Measurements from ENCODE around the gene CYP4F11. TPM values are rescaled to one million over a fixed set of nuclear protein-coding genes. Genes with fewer than 3 reads are reported as not detected.
A peak's percentile ranks its signal among the peaks of the same experiment; 100 is the strongest.
"Not testable (repeated sequence)": the region's sequence is repeated elsewhere in the genome, so short reads cannot be mapped to it uniquely, and the experiment has no call there.

The CYP4F11 gene
- total RNA-seq, 6 donors from 2014 or later, result 0.26 to 3.1 (median 2.1) TPM; not detected in 1

GRCh38 chr19:15936950-15937349 is 2.6 kb upstream of the CYP4F11 start:
- no peak for TF ChIP-seq EP300 (IDR thresholded peaks at IDR 0.05)
- TF ChIP-seq POLR2AphosphoS5 (IDR thresholded peaks at IDR 0.05), result no peak
- TF ChIP-seq CTCF (IDR thresholded peaks at IDR 0.05), result no peak
- TF ChIP-seq POLR2A (IDR thresholded peaks at IDR 0.05), result no peak
- ATAC-seq (ENCODE audit: low FRiP score in 2 of 2), result no peak
- no peak for DNase-seq
- Histone ChIP-seq H3K36me3 (no peaks in the 10 kb centered on the region), H3K9me3 (no peaks in the 10 kb centered on the region), H3K4me1 (no peaks in the 10 kb centered on the region), H3K27me3 (no peaks in the 10 kb centered on the region), H3K4me3 (no peak overlapping the region), H3K27ac (no peak overlapping the region)
- 76 to 86% methylated on average over 2 of the region's 2 CpGs for WGBS, 2 donors

- no peak for TF ChIP-seq EP300 (IDR thresholded peaks at IDR 0.05)
- no peak for TF ChIP-seq POLR2AphosphoS5 (IDR thresholded peaks at IDR 0.05)
- no peak for TF ChIP-seq POLR2A (IDR thresholded peaks at IDR 0.05)
- no peak for TF ChIP-seq CTCF (IDR thresholded peaks at IDR 0.05)
- Histone ChIP-seq H3K9me3 (no peaks in the 10 kb centered on the region), H3K4me1 (no peaks in the 10 kb centered on the region), H3K36me3 (no peaks in the 10 kb centered on the region), H3K4me3 (no peak overlapping the region), H3K27ac (no peak overlapping the region), H3K27me3 (peaks cover 0 to under 1% (median 0%) of the 10 kb centered on the region in 4 donors)
- no peak for ATAC-seq (ENCODE audit: low FRiP score in 2 of 2)
- no peak for DNase-seq
- WGBS, 2 donors, result 78 to 88% methylated on average over 3 of the region's 3 CpGs
Measured at GRCh38 chr19:15936173-15936572, 1.8 kb upstream of the CYP4F11 start.

- no peak for TF ChIP-seq POLR2AphosphoS5 (IDR thresholded peaks at IDR 0.05)
- no peak for TF ChIP-seq EP300 (IDR thresholded peaks at IDR 0.05)
- no peak for TF ChIP-seq POLR2A (IDR thresholded peaks at IDR 0.05)
- no peak for TF ChIP-seq CTCF (IDR thresholded peaks at IDR 0.05)
- no peak for ATAC-seq (ENCODE audit: low FRiP score in 2 of 2)
- DNase-seq, result no peak
- Histone ChIP-seq H3K9me3 (no peaks in the 10 kb centered on the region), H3K27ac (no peak overlapping the region), H3K4me3 (no peak overlapping the region), H3K27me3 (peaks cover 0 to 6% (median 0%) of the 10 kb centered on the region in 4 donors), H3K4me1 (no peaks in the 10 kb centered on the region), H3K36me3 (no peaks in the 10 kb centered on the region)
- 39 to 47% methylated on average over 3 of the region's 3 CpGs for WGBS, 2 donors
Measured at GRCh38 chr19:15935167-15935702, 906 bp upstream of the CYP4F11 start.

GRCh38 chr19:15933761-15934331 is 483 bp downstream of the CYP4F11 start:
- H3K4me3 ChIP-seq; H3K27ac ChIP-seq; H3K27me3 ChIP-seq; H3K4me1 ChIP-seq; H3K36me3 ChIP-seq; H3K9me3 ChIP-seq; ATAC-seq (ENCODE audit: low FRiP score in 2 of 2): not testable (repeated sequence)
- peak in 1 of 2 donors; percentile 53 for DNase-seq
- 47 to 88% methylated on average over 8 to 12 of the region's 12 CpGs for WGBS, 2 donors

- ATAC-seq (ENCODE audit: low FRiP score in 2 of 2), result no peak
- H3K4me1 ChIP-seq, result no peaks in the 10 kb centered on the region
- 76 to 86% methylated on average over 3 of the region's 3 CpGs for WGBS, 2 donors
- H3K27me3 ChIP-seq, result peaks cover 0 to 6% (median 0%) of the 10 kb centered on the region in 4 donors
- H3K36me3 ChIP-seq, result no peaks in the 10 kb centered on the region
- no peak overlapping the region for H3K4me3 ChIP-seq
- TF ChIP-seq POLR2AphosphoS5 (IDR thresholded peaks at IDR 0.05), result no peak
- no peak for DNase-seq
- H3K27ac ChIP-seq, result no peak overlapping the region
- no peaks in the 10 kb centered on the region for H3K9me3 ChIP-seq
Measured at GRCh38 chr19:15928321-15928720, 6.0 kb downstream of the CYP4F11 start.

- Histone ChIP-seq H3K36me3 (no peaks in the 10 kb centered on the region), H3K4me3 (no peak overlapping the region), H3K27me3 (peaks cover 0 to 6% (median 0%) of the 10 kb centered on the region in 4 donors), H3K4me1 (no peaks in the 10 kb centered on the region), H3K27ac (no peak overlapping the region), H3K9me3 (no peaks in the 10 kb centered on the region)
- DNase-seq (no peak), ATAC-seq (ENCODE audit: low FRiP score in 2 of 2) (no peak)
- 0 to 88% methylated on average over 1 of the region's 1 CpG for WGBS, 2 donors
- TF ChIP-seq EP300 (IDR thresholded peaks at IDR 0.05), result no peak
- no peak for TF ChIP-seq POLR2AphosphoS5 (IDR thresholded peaks at IDR 0.05)
- TF ChIP-seq CTCF (IDR thresholded peaks at IDR 0.05), result no peak
- no peak for TF ChIP-seq POLR2A (IDR thresholded peaks at IDR 0.05)
Measured at GRCh38 chr19:15926484-15926883, 7.8 kb downstream of the CYP4F11 start.

Measured in upper lobe of left lung (tissue), 6 donors.